Stimulated activated CD8-positive, alpha-beta memory T cell treated with anti-CD3 and anti-CD28 coated beads, Interleukin-7, amount 100 ng/mL, for 1 hour (primary cell): ENCODE results near the gene SPACA1.

ENCODE experiments used
- DNase-seq, 2 donors: peaks; one replicate each; pipeline ENCODE4 v3.0.0-alpha.2; 2020; ENCODE audit warnings: low read depth in 2 of 2

SPACA1 gene

DNA sequence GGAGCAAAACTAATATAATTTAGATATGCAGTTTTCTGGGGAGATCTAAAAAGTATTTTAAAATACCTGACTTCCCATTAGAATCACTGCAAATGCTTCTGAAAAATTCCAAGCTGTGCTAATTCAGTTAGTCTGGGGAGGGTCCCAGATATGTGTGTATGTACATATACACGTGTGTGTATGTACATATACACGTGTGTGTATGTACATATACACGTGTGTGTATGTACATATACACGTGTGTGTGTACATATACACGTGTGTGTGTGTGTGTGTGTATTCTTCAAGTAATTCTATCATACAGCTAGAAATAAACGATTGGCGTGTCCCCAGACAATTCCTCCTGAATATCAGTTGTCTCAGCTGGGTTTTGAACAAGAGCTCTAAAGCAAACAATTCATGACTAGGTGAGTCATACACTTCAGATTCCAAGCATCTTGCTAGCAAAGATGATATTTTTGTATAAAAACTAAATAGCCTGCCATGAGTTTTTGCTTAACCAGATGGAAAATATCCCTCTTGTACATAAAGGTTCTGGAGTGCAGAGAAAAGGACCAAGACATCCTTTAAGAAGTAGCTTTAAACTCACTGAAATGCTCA, 58.2 kb downstream of the SPACA1 start:
- DNase-seq = no peak

DNA sequence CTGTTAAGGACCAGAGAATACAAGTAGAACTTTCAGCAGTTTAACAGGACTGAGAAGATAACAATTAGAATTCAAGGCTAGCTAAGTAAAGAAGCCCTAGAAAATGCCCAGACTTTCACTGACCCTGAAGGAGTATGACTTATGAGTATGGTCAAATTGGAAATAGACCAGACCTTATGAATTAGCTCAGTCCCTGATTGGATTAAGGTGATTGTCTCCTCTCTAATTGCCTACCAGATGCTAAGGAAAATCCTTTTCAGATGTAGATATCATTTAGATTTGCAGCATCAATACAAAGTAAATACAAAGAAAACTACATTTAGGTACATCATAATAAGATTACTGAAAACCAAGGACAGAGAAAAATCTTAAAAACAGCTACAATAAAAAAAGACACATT, 59.6 kb downstream of the SPACA1 start:
- no peak for DNase-seq

DNA sequence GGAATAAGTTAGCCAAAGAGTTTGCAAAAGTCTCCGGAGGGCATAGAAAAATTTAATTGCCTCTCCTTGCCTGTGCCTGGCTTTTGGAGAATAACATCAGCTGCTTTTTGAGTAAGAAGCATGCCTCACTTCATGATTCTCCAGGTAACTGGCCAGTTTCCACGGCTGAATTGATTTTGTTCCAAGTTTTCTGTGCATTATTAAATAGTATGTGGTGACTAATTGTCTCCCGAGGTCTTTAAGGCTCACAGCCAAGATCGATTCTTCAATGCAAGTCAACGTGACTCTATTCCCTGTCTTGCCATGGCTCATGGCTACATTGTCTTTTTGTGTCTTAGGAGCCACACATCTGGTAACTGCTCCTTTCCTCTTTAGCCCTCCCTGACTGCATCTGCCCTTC, 64.3 kb downstream of the SPACA1 start:
- no peak for DNase-seq

DNA sequence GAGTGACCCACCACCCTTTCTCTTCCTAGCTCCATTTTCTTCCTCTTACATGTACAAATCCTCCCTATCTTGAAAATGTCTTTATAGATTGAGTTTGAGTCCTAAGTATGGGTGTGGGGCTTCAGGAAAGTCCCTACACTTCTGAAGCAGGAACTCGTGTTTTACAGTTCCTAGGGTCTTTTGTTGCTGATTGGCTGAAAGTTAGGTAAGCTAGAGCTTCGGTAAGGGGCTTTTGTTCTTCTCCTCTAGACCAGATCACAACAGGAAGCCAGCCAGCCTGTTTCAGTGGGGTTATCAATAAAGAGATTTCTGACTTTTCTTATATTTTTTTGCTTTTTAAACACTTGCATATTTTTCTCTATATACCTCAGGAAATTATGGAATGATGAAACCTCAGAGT, 67.2 kb downstream of the SPACA1 start:
- DNase-seq = no peak

DNA sequence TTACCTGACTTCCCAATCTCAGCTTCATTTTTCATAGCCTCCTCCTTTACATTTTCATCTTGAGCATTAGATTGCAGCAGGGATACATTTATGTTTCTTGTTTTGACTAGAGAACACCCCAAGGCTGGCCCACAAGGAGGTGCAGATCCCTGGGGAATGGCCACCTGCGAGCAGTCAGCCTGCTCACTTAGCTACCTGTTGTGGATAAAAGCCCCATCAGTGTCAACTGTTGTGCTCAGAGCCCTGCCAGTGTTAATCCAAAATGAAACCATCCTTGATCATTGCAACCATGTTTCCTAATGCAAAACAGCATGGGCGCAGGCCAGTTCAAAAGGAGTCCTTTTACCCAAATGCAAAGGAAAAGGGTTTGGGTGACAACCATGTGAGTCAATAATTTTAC, 67.7 kb downstream of the SPACA1 start:
- no peak for DNase-seq

DNA sequence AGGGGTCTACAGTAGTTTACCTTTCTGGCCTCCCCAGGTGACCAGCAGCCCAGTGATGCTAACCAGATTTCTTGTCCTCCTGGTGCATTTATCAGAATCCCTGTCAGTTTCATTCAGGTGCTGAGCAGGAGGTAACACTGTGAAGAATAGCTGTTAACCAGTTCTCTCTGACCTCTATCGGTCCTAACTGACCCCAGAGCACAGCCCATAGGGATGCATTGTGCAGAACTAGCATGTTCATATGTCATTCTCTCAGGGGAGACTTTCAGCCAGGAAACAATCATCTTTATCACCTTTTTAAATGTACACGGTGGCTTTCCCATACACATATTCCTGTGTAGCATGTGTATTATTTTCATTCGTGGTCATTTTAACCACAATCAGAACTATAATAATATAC, 68.6 kb downstream of the SPACA1 start:
- DNase-seq = no peak
